ENCODE measurements around the gene HDAC3. TPM values are rescaled to one million over a fixed set of nuclear protein-coding genes. Genes with fewer than 3 reads are reported as not detected.
A peak's percentile ranks its signal among the peaks of the same experiment; 100 is the strongest.

HDAC3 gene
- polyA plus RNA-seq, 1 of the 3 experiments (the other 2 are of a cell fraction), result 104 TPM

GRCh38 chr5:141635646-141636045, 1.0 kb downstream of the HDAC3 start:
- POLR2A ChIA-PET, result interaction anchor here (1.6 to 2.9 kb wide), 5 partner anchors 12 to 242 kb away, joined by 5 to 18 read pairs (median 10); partner anchors contain the start of genes DIAPH1, FCHSD1 and PCDH1
- peaks cover 24 to 28% of the 10 kb centered on the region in 2 experiments for H3K36me3 ChIP-seq (replicated peaks in 1 of 2; ENCODE audit: control insufficient read depth in 1 of 2, insufficient read depth in 2 of 2, low read length in 1 of 2)
- H3F3A ChIP-seq (replicated peaks; ENCODE audit: insufficient read depth), result no peaks in the 10 kb centered on the region
- no peaks in the 10 kb centered on the region for H3K9me2 ChIP-seq
- peaks cover 60% of the 10 kb centered on the region for H3K79me2 ChIP-seq (ENCODE audit: insufficient read depth)
- H4K20me1 ChIP-seq (ENCODE audit: insufficient read depth), result peaks cover 13% of the 10 kb centered on the region
- no peak for DNase-seq
- no peaks in the 10 kb centered on the region for H3K27me3 ChIP-seq (ENCODE audit: insufficient read depth)
- no peak overlapping the region; a peak in 1 of 4 replicates for H3K27ac ChIP-seq (ENCODE audit: low read depth in 2 of 2, low read length in 1 of 2)
- WGBS (ENCODE audit: low lambda C conversion rate), result 67% methylated on average over 7 of the region's 7 CpGs
- H3K4me2 ChIP-seq, result peak overlapping the region; percentile 99
- H3K9ac ChIP-seq, result peak overlapping the region; percentile 83; the same call in 1 of the 2 replicates
- no peak for TF ChIP-seq RFX5 (IDR thresholded peaks at IDR 0.05; ENCODE audit: low read length)
- no peak for TF ChIP-seq MXI1 (IDR thresholded peaks at IDR 0.05; ENCODE audit: low read depth, low read length)
- no peak for TF ChIP-seq YY1 (IDR thresholded peaks at IDR 0.05; ENCODE audit: low read depth)
- no peak for TF ChIP-seq JUND (IDR thresholded peaks at IDR 0.05)
- no peak for TF ChIP-seq FOXM1 (IDR thresholded peaks at IDR 0.05; ENCODE audit: low read depth)
- no peak for TF ChIP-seq MAX (IDR thresholded peaks at IDR 0.05; ENCODE audit: low read depth)
- no peak for TF ChIP-seq ELF1 (IDR thresholded peaks at IDR 0.05)
- no peak for TF ChIP-seq SIN3A (IDR thresholded peaks at IDR 0.05; ENCODE audit: borderline replicate concordance, low read depth, low read length)
- TF ChIP-seq GABPA (IDR thresholded peaks at IDR 0.05; ENCODE audit: low read depth), result no peak
- H3K4me3 ChIP-seq (ENCODE audit: low read depth in 2 of 2, low read length in 1 of 2), result peak overlapping the region; percentile 93 to 99
- peaks cover 5 to 28% of the 10 kb centered on the region in 2 experiments; a peak in 3 of 4 replicates for H3K4me1 ChIP-seq (ENCODE audit: control insufficient read depth in 1 of 2, insufficient read depth in 2 of 2, low read depth in 1 of 2, low read length in 1 of 2)
- H3K9me3 ChIP-seq, result no peaks in the 10 kb centered on the region
- no peak overlapping the region for H2AFZ ChIP-seq (ENCODE audit: low read depth)
- CTCF ChIA-PET, result interaction anchor here (1.1 to 19.7 kb wide), 10 partner anchors 11 to 325 kb away, joined by 3 to 207 read pairs (median 5); partner anchors contain the start of genes DIAPH1 and FCHSD1

GRCh38 chr5:141634720-141635119, 1.9 kb downstream of the HDAC3 start:
- Histone ChIP-seq H3K27me3 (ENCODE audit: insufficient read depth) (no peaks in the 10 kb centered on the region), H3K4me2 (peak overlapping the region; percentile 99; the same call in 1 of the 2 replicates), H3K27ac (ENCODE audit: low read depth in 2 of 2, low read length in 1 of 2) (no peak overlapping the region), H3K9me2 (no peaks in the 10 kb centered on the region), H3K9ac (no peak overlapping the region), H3K4me3 (ENCODE audit: low read depth in 2 of 2, low read length in 1 of 2) (no peak overlapping the region), H2AFZ (ENCODE audit: low read depth) (no peak overlapping the region), H3K36me3 (replicated peaks in 1 of 2; ENCODE audit: control insufficient read depth in 1 of 2, insufficient read depth in 2 of 2, low read length in 1 of 2) (peaks cover 27 to 29% of the 10 kb centered on the region in 2 experiments), H3K4me1 (ENCODE audit: control insufficient read depth in 1 of 2, insufficient read depth in 2 of 2, low read depth in 1 of 2, low read length in 1 of 2) (peaks cover 5 to 28% of the 10 kb centered on the region in 2 experiments; a peak in 3 of 4 replicates), H3K79me2 (ENCODE audit: insufficient read depth) (peaks cover 66% of the 10 kb centered on the region), H4K20me1 (ENCODE audit: insufficient read depth) (peaks cover 17% of the 10 kb centered on the region), H3F3A (replicated peaks; ENCODE audit: insufficient read depth) (no peaks in the 10 kb centered on the region), H3K9me3 (no peaks in the 10 kb centered on the region)
- DNase-seq, result no peak
- CTCF ChIA-PET, result interaction anchor here (1.1 to 19.7 kb wide), 6 partner anchors 11 to 68 kb away, joined by 3 to 207 read pairs (median 5); partner anchors contain the start of gene DIAPH1
- 97% methylated on average over 6 of the region's 6 CpGs for WGBS (ENCODE audit: low lambda C conversion rate)
- POLR2A ChIA-PET, result interaction anchor here (0.6 kb wide), 1 partner anchor 16 kb away, joined by 3 read pairs; the partner anchor contains the start of gene DIAPH1
- TF ChIP-seq FOSL2 (IDR thresholded peaks at IDR 0.05; ENCODE audit: borderline replicate concordance, low read depth) (no peak), FOXM1 (IDR thresholded peaks at IDR 0.05; ENCODE audit: low read depth) (no peak), PBX3 (IDR thresholded peaks at IDR 0.05) (no peak), MXI1 (IDR thresholded peaks at IDR 0.05; ENCODE audit: low read depth, low read length) (no peak), NFIC (IDR thresholded peaks at IDR 0.05; ENCODE audit: borderline replicate concordance) (no peak), SIN3A (IDR thresholded peaks at IDR 0.05; ENCODE audit: borderline replicate concordance, low read depth, low read length) (no peak), IRF3 (IDR thresholded peaks at IDR 0.05; ENCODE audit: low read depth, low read length) (no peak), POLR2AphosphoS5 (IDR thresholded peaks at IDR 0.05; ENCODE audit: low read depth, low read length) (no peak), ELF1 (IDR thresholded peaks at IDR 0.05) (no peak), RCOR1 (IDR thresholded peaks at IDR 0.05; ENCODE audit: low read length) (no peak)
